MCF 10A (cell line): ENCODE data around the gene YTHDF1. TPM values are rescaled to one million over a fixed set of nuclear protein-coding genes. Genes with fewer than 3 reads are reported as not detected.

ENCODE experiments used
- BruUV-seq: library from RNA; stranded (reverse); fragments of 400-500 nt; replicated peaks from 2 replicates; lab custom pipeline; 2021; lab: Mats Ljungman, UMichigan
- CTCF ChIA-PET: fragments of 300-600 bp; sonication (Branson Sonifier 250); formaldehyde crosslinking; extraction: SDS; loops from one replicate; lab custom pipeline; 2021; ENCODE audit warnings: antibody characterized with exemption, inconsistent platforms; lab: Yijun Ruan, JAX
- POLR2A ChIA-PET: fragments of 300-600, 350-650 bp; sonication (Branson Sonifier 250); formaldehyde crosslinking; extraction: SDS; loops from one replicate; lab custom pipeline; 2020; ENCODE audit warnings: antibody characterized with exemption, inconsistent platforms; lab: Yijun Ruan, JAX
- DNase-seq: peaks from one replicate; pipeline ENCODE4 v3.0.0-alpha.2; 2018; ENCODE audit not compliant: unreplicated experiment
- H3K27ac Mint-ChIP-seq: one replicate; pipeline ENCODE4 v1.8.0; 2022; ENCODE audit warnings: mild to moderate bottlenecking, low read depth, mixed read lengths; ENCODE audit not compliant: unreplicated experiment
- H3K27me3 Mint-ChIP-seq: one replicate; pipeline ENCODE4 v1.8.0; 2022; ENCODE audit warnings: mixed read lengths; ENCODE audit not compliant: insufficient read depth, unreplicated experiment
- H3K36me3 Mint-ChIP-seq: one replicate; pipeline ENCODE4 v1.8.0; 2022; ENCODE audit warnings: mild to moderate bottlenecking, moderate library complexity, mixed read lengths; ENCODE audit not compliant: insufficient read depth, unreplicated experiment
- H3K4me1 Mint-ChIP-seq: one replicate; pipeline ENCODE4 v1.8.0; 2022; ENCODE audit warnings: mixed read lengths; ENCODE audit not compliant: insufficient read depth, unreplicated experiment
- H3K4me3 Mint-ChIP-seq: one replicate; pipeline ENCODE4 v1.8.0; 2022; ENCODE audit warnings: mild to moderate bottlenecking, moderate library complexity, mixed read lengths; ENCODE audit not compliant: unreplicated experiment
- H3K9me3 Mint-ChIP-seq: one replicate; pipeline ENCODE4 v1.8.0; 2022; ENCODE audit warnings: mixed read lengths; ENCODE audit not compliant: unreplicated experiment
- CTCF ChIP-seq: fragments of 200-600 bp; IDR thresholded peaks from one replicate; pipeline ENCODE4 v1.8.0; 2022; ENCODE audit warnings: antibody characterized with exemption, mild to moderate bottlenecking; ENCODE audit not compliant: unreplicated experiment
- intact Hi-C: fragments of 100-400 bp; cut with micrococcal nuclease; formaldehyde crosslinking; loops from 2 replicates; pipeline ENCODE4 v1.14.1; 2022
- total RNA-seq: library from RNA; stranded (reverse); gene quantifications from 2 replicates; pipeline ENCODE4 v1.2.3, GENCODE V29; 2022

YTHDF1 gene
- total RNA-seq, 1 experiment from 2014 or later, result 49.5 TPM

DNA sequence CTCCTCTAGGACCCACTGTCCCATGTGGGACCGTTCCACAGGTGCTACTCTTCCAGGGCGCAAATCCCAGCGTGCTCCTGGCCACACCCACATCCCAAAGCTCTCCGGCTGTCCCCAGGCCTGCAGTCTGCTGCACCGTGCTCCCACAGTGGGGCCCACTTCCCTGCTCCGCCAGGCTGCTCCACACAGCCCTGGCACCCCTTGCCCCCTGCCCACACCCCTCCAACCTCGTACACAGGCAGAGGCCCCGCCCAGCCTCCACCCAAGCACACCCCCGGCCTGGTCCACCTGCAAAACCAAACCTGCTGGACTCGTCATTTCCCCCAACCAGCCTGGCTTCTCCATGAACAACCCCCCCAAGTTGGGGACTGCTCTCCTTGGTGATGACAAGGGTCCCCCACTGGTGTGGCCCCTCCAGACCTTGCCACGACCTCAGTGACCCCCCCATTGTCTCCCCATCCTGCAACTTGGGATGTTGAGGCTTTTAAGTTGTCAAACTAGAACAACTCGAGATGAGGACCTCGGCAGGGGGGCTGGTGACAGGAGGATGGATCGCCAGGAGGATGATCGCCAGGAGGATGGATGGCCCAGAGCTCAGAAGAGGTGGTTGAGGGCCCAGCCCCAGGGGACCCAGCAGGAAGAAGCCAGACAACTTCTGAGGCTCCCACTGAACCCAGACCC is 27.1 kb downstream of the YTHDF1 start:
- DNase-seq, result no peak
- Mint-ChIP-seq H3K4me3 (no peak overlapping the region), H3K9me3 (no peaks in the 10 kb centered on the region), H3K4me1 (peaks cover 19% of the 10 kb centered on the region), H3K27ac (no peak overlapping the region), H3K36me3 (no peaks in the 10 kb centered on the region), H3K27me3 (no peaks in the 10 kb centered on the region)
- POLR2A ChIA-PET, result interaction anchor here (1.0 kb wide), 1 partner anchor 22 kb away, joined by 4 read pairs; no protein-coding TSS in a partner anchor
- intact Hi-C loops, result no loop called here
- TF ChIP-seq CTCF, result no peak
- CTCF ChIA-PET, result interaction anchor here (2.1 kb wide), 1 partner anchor 34 kb away, joined by 8 read pairs; no protein-coding TSS in a partner anchor
- no TSS peak for BruUV-seq

GRCh38 chr20:63188159-63188442 is 27.8 kb downstream of the YTHDF1 start:
- Mint-ChIP-seq H3K36me3 (no peaks in the 10 kb centered on the region), H3K4me1 (peaks cover 19% of the 10 kb centered on the region), H3K27me3 (no peaks in the 10 kb centered on the region), H3K4me3 (no peak overlapping the region), H3K9me3 (no peaks in the 10 kb centered on the region), H3K27ac (no peak overlapping the region)
- CTCF ChIA-PET, result interaction anchor here (2.1 kb wide), 1 partner anchor 35 kb away, joined by 8 read pairs; no protein-coding TSS in a partner anchor
- TF ChIP-seq CTCF, result no peak
- BruUV-seq, result no TSS peak
- intact Hi-C loops, result no loop called here
- POLR2A ChIA-PET, result interaction anchor here (0.6 kb wide), 1 partner anchor 1637 kb away, joined by 5 read pairs; no protein-coding TSS in a partner anchor
- DNase-seq, result no peak

DNA sequence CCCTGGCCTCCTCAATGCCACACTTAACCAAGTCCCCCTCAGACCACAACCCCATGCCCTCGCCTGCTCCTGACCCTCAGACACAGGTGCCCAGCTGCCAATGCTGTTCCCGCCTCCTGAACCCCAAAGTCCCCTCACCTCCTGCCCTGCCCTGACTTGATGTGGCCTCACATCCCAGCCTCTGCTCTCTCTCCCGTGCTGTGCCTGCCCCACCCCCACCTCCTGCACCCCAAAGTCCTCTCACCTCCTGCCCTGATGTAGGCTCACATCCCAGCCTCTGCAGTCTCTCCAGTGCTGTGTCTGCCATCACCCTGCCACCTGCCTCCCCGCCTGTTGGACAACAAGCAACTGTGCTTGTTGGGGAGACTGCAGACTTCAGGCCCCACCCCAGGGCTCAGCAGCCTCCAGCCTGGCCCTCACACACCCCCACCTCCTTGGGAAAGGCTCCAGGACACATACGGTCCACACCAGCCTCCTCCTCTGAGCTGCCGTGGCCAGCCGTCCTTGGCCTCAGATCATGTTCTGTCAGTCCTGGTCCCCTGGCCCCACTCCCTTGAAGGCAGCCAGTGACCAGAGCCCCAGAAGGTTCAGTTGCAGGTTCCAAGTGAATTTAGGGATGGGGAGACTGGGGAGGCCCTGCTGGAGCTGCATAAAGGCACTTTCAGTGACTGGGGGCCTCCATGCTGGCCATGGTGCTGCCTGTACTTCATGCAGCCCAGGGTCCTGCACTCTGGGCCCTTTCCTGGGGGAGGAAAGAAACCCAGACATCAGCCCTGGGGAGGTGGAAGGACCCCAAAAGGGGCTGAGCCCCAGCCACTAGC is 28.4 kb downstream of the YTHDF1 start:
- H3K4me1 Mint-ChIP-seq, result peaks cover 19% of the 10 kb centered on the region
- no peaks in the 10 kb centered on the region for H3K9me3 Mint-ChIP-seq
- DNase-seq, result no peak
- no peak for TF ChIP-seq CTCF
- no peak overlapping the region for H3K27ac Mint-ChIP-seq
- H3K36me3 Mint-ChIP-seq, result no peaks in the 10 kb centered on the region
- no peak overlapping the region for H3K4me3 Mint-ChIP-seq
- CTCF ChIA-PET, result interaction anchor here (0.6 to 2.1 kb wide), 4 partner anchors 11 to 36 kb away, joined by 3 to 8 read pairs (median 4); no protein-coding TSS in a partner anchor
- intact Hi-C loops, result no loop called here
- POLR2A ChIA-PET, result interaction anchor here (0.6 kb wide), 1 partner anchor 1636 kb away, joined by 5 read pairs; no protein-coding TSS in a partner anchor
- H3K27me3 Mint-ChIP-seq, result no peaks in the 10 kb centered on the region
- BruUV-seq, result no TSS peak
